Activated CD8-positive, alpha-beta T cell treated with anti-CD3 and anti-CD28 coated beads for 36 hours (primary cell): Measurements from ENCODE around the gene PCDH10. TPM values are rescaled to one million over a fixed set of nuclear protein-coding genes. Genes with fewer than 3 reads are reported as not detected.

Source experiments
- ATAC-seq: fragments of 200-7000 bp; cut with Tn5 transposase; one replicate; pipeline ENCODE4 v1.10.0; 2021; ENCODE audit warnings: mild to moderate bottlenecking, moderate library complexity
- CTCF ChIA-PET: fragments of 350-600 bp; sonication (Branson Sonifier 250); formaldehyde crosslinking; loops from one replicate; lab custom pipeline; 2021; ENCODE audit warnings: antibody characterized with exemption; lab: Charles Lee
- POLR2A ChIA-PET: fragments of 350-600 bp; sonication (Branson Sonifier 250); formaldehyde crosslinking; loops from one replicate; lab custom pipeline; 2021; ENCODE audit warnings: antibody characterized with exemption; lab: Charles Lee
- DNase-seq: peaks from one replicate; pipeline ENCODE4 v3.0.0-alpha.2; 2020
- H3K27ac Mint-ChIP-seq: one replicate; pipeline ENCODE4 v1.8.0; 2021; ENCODE audit warnings: mild to moderate bottlenecking, mixed read lengths
- H3K27me3 Mint-ChIP-seq: one replicate; pipeline ENCODE4 v1.8.0; 2021; ENCODE audit warnings: mixed read lengths
- H3K36me3 Mint-ChIP-seq: one replicate; pipeline ENCODE4 v1.8.0; 2021; ENCODE audit warnings: low read depth, mixed read lengths
- H3K4me1 Mint-ChIP-seq: one replicate; pipeline ENCODE4 v1.8.0; 2021; ENCODE audit warnings: low read depth, mixed read lengths
- H3K4me3 Mint-ChIP-seq: one replicate; pipeline ENCODE4 v1.8.0; 2021; ENCODE audit warnings: mild to moderate bottlenecking, moderate library complexity, mixed read lengths
- H3K9me3 Mint-ChIP-seq: one replicate; pipeline ENCODE4 v1.8.0; 2021; ENCODE audit warnings: mixed read lengths
- intact Hi-C: fragments of 100-400 bp; cut with micrococcal nuclease; formaldehyde crosslinking; loops from one replicate; pipeline ENCODE4 v1.10.0; 2022
- total RNA-seq, 2 experiments: library from RNA; stranded (reverse); gene quantifications; one replicate each; pipeline ENCODE4 v1.2.3, GENCODE V29; 2021
- TF ChIP-seq, protein P1 (sequence below): fragments of 200-600 bp; IDR thresholded peaks from one replicate; pipeline ENCODE4 v1.8.0; 2022; ENCODE audit warnings: antibody characterized with exemption, mild to moderate bottlenecking

PCDH10 gene
- total RNA-seq, 2 experiments from 2014 or later = not detected

DNA sequence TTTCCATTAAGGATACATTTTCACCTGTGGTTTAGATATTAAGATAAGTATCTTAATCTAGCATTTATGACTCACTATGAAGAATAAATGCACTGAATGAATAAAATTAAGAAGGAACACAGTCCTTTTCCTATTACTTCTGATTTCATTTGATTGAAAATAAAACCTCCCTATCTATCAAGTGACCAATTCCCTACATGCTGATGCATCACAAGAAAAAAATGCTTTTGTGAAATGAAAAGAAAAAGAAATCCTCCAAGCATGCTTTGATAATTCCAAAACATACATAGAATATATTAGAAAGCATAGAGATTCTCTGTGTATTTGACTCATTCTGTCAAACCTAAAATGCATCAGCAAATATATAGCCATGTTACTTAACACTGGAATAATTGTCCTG, 37.1 kb downstream of the PCDH10 start:
- TF ChIP-seq, protein P1, sequence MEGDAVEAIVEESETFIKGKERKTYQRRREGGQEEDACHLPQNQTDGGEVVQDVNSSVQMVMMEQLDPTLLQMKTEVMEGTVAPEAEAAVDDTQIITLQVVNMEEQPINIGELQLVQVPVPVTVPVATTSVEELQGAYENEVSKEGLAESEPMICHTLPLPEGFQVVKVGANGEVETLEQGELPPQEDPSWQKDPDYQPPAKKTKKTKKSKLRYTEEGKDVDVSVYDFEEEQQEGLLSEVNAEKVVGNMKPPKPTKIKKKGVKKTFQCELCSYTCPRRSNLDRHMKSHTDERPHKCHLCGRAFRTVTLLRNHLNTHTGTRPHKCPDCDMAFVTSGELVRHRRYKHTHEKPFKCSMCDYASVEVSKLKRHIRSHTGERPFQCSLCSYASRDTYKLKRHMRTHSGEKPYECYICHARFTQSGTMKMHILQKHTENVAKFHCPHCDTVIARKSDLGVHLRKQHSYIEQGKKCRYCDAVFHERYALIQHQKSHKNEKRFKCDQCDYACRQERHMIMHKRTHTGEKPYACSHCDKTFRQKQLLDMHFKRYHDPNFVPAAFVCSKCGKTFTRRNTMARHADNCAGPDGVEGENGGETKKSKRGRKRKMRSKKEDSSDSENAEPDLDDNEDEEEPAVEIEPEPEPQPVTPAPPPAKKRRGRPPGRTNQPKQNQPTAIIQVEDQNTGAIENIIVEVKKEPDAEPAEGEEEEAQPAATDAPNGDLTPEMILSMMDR = no peak
- CTCF ChIA-PET = no interaction called here
- DNase-seq = no peak

DNA sequence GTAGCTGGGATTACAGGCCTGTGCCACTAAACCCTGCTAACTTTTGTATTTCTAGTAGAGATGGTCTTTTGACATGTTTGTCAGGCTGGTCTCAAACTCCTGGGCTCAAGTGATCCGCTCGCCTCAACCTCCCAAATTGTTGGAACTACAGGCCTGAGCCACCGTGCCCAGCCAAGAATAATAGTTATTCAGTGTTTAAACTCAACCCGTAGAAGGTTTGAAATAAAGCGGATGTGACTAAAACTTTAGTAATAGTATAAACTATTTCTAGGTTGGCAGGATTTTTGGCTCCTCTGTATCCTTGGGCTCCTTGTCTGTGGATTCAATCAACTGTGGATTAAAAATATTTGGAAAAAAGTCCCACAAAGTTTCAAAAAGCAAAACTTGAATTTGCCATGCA, 37.8 kb downstream of the PCDH10 start:
- DNase-seq (no peak), ATAC-seq (no peak)
- Mint-ChIP-seq H3K4me3 (no peak overlapping the region), H3K36me3 (no peaks in the 10 kb centered on the region), H3K27ac (no peak overlapping the region), H3K9me3 (peaks cover 2% of the 10 kb centered on the region), H3K27me3 (no peaks in the 10 kb centered on the region), H3K4me1 (no peaks in the 10 kb centered on the region)
- ChIA-PET CTCF (no interaction called here), POLR2A (no interaction called here)
- TF ChIP-seq, protein P1 = no peak
- intact Hi-C loops = no loop called here

More for the DNA sequence above, 37.1 kb downstream of the PCDH10 start:
- Mint-ChIP-seq H3K4me1 (no peaks in the 10 kb centered on the region), H3K4me3 (no peak overlapping the region), H3K27ac (no peak overlapping the region), H3K36me3 (no peaks in the 10 kb centered on the region), H3K9me3 (peaks cover 5% of the 10 kb centered on the region), H3K27me3 (no peaks in the 10 kb centered on the region)
- intact Hi-C loops = no loop called here
- POLR2A ChIA-PET = no interaction called here
- no peak for ATAC-seq

DNA sequence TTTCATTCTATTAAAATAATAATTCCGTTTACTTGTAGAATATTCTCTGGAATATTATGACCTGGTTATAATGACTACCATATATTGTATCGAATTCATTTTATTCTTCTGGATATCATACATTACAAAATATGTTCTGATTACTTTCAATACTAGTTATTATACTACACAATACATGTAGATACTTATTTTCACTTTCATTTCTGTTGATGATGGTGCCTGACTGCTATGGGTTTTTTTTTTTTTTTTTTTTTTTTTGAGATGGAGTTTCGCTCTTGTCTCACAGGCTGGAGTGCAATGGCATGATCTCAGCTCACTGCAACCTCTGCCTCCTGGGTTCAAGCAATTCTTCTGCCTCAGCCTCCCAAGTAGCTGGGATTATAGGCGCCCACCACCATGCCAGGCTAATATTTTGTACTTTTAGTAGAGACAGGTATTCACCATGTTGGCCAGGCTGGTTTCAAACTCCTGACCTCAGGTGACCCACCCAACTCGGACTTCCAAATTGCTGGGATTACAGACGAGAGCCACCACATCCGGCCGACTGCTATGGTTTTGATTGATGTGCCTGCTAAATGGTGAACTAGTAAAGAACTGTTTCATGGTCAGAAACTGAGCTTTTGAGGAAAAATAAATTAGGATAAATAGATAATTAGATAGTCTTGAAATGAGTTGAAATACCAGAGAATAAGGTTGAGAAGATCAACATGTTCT, 39.5 kb downstream of the PCDH10 start:
- TF ChIP-seq, protein P1 = no peak
- H3K9me3 Mint-ChIP-seq = peaks cover 2% of the 10 kb centered on the region
- H3K27ac Mint-ChIP-seq = no peak overlapping the region
- no peak overlapping the region for H3K4me3 Mint-ChIP-seq
- no peak for ATAC-seq
- intact Hi-C loops = no loop called here
- ChIA-PET CTCF (no interaction called here), POLR2A (no interaction called here)
- H3K27me3 Mint-ChIP-seq = no peaks in the 10 kb centered on the region
- H3K36me3 Mint-ChIP-seq = no peaks in the 10 kb centered on the region
- no peaks in the 10 kb centered on the region for H3K4me1 Mint-ChIP-seq
- no peak for DNase-seq

DNA sequence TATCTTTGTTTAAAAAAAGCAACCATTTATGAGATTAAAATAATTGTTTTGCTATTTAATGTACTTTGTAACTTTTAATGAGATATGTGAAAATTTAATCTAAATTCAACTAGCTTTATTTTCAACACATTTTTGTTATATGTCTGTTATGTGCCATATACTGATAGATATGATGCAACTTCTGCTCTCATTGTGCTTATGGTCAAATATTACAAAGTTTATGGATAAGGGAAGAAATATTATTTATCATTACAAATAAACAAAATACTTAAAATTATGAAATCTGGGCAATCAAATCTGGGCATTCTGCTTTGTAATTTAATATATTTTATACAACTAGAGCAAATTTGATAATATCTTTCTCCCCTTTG, 40.0 kb downstream of the PCDH10 start:
- intact Hi-C loops = no loop called here
- ATAC-seq (no peak), DNase-seq (no peak)
- POLR2A ChIA-PET = no interaction called here
- Mint-ChIP-seq H3K36me3 (no peaks in the 10 kb centered on the region), H3K27me3 (no peaks in the 10 kb centered on the region), H3K9me3 (peaks cover under 1% of the 10 kb centered on the region), H3K4me1 (no peaks in the 10 kb centered on the region), H3K4me3 (no peak overlapping the region), H3K27ac (no peak overlapping the region)
- TF ChIP-seq, protein P1 = no peak
- CTCF ChIA-PET = no interaction called here

DNA sequence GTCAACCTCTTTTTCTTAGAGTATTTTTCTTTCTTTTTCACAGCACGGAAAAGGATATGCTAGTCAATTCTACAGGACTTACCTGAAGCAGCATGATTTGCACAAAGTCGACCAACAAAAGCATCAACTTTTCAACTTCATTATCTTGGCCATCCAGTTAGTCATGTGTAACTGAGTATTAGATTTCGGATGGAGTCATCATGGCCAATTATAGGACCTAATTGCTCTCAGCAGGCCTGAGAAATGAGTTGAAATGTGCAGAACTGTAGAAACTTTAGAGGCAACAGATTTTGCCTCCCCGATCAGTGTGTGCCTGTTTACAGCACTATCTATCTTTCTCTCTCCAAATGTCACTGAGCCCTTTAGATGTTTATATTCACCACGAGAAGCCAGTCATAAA, 41.0 kb downstream of the PCDH10 start:
- Mint-ChIP-seq H3K27me3 (no peaks in the 10 kb centered on the region), H3K9me3 (no peaks in the 10 kb centered on the region), H3K4me3 (no peak overlapping the region), H3K4me1 (no peaks in the 10 kb centered on the region), H3K36me3 (no peaks in the 10 kb centered on the region), H3K27ac (no peak overlapping the region)
- POLR2A ChIA-PET = no interaction called here
- intact Hi-C loops = no loop called here
- CTCF ChIA-PET = no interaction called here
- TF ChIP-seq, protein P1 = no peak
- ATAC-seq = no peak
- no peak for DNase-seq
